ENCODE results near the gene NAPEPLD. TPM values are rescaled to one million over a fixed set of nuclear protein-coding genes. Genes with fewer than 3 reads are reported as not detected.
"Not testable (repeated sequence)": the region's sequence is repeated elsewhere in the genome, so short reads cannot be mapped to it uniquely, and the experiment has no call there.

Gene NAPEPLD
- total RNA-seq, 3 donors from 2014 or later = 43.9 to 71.0 (median 45.9) TPM

DNA sequence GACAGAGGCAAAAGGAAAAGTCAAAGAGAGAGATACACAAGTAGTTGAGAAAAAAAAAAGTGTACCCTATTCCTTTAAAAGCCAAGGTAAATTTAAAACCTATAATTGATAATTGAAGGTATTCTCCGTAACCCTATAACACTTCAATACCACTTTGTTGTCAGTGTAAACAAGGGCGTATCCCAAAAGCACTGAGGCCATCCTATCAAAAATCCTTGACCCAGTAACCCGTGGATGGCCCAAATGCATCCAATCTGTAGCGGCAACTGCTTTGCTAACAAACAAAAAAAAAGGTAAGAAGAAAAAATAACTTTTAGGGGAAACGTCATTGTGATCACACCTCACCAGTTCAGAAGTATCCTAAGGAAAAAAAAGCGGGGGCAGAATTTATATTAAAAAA lies 5.1 kb upstream of the NAPEPLD start:
- TF ChIP-seq, protein P1, sequence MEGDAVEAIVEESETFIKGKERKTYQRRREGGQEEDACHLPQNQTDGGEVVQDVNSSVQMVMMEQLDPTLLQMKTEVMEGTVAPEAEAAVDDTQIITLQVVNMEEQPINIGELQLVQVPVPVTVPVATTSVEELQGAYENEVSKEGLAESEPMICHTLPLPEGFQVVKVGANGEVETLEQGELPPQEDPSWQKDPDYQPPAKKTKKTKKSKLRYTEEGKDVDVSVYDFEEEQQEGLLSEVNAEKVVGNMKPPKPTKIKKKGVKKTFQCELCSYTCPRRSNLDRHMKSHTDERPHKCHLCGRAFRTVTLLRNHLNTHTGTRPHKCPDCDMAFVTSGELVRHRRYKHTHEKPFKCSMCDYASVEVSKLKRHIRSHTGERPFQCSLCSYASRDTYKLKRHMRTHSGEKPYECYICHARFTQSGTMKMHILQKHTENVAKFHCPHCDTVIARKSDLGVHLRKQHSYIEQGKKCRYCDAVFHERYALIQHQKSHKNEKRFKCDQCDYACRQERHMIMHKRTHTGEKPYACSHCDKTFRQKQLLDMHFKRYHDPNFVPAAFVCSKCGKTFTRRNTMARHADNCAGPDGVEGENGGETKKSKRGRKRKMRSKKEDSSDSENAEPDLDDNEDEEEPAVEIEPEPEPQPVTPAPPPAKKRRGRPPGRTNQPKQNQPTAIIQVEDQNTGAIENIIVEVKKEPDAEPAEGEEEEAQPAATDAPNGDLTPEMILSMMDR (IDR thresholded peaks at IDR 0.05) = no peak
- intact Hi-C loops (cut with DNase I, micrococcal nuclease) = no loop called here
- H3K4me3 ChIP-seq = no peak overlapping the region
- ATAC-seq = no peak
- no peaks in the 10 kb centered on the region for H3K9me3 ChIP-seq
- no peak for DNase-seq
- no peaks in the 10 kb centered on the region for H3K36me3 ChIP-seq (ENCODE audit: low read depth)
- H3K4me1 ChIP-seq (ENCODE audit: low read depth) = peaks cover 21% of the 10 kb centered on the region

DNA sequence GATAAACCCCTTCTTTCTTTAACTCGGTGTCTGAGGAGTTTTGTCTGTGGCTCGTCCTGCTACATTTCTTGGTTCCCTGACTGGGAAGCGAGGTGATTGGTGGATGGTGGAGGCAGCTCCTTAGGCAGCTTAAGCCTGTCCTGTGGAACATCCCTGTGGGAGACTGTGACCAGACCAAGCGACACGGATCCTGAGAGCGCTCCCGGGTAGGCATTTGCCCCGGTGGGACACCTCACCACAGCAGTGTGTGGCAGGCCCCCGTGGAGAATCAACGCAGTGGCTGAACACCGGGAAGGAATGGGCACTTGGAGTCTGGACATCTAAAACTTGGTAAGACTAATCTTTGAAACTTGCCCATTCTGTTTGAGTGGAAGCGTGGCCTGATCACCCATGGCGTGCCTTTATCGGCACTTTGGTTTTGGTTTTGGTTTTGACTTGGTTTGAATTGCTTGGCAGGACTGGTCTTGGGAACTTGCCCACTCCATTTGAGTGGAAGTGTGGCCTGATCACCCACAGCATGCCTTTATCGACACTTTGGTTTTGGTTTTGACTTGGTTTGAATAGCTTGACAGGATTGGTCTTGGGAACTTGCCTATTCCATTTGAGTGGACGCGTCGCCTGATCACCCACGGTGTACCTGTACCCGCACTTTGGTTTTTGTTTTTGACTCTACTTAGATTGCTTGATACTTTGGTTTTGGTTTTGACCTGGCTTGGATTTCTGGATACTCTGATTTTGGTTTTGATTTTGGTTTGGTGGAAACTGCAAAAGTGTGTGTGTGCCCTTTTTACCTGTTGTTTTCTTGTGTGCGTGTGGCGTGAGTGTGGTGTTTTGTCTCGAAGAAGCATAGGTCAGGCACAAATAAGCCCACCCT lies 4.1 kb upstream of the NAPEPLD start:
- intact Hi-C loops (cut with DNase I, micrococcal nuclease); H3K9me3 ChIP-seq; ATAC-seq; H3K36me3 ChIP-seq (ENCODE audit: low read depth); H3K4me3 ChIP-seq: not testable (repeated sequence)
- peaks cover 21% of the 10 kb centered on the region for H3K4me1 ChIP-seq (ENCODE audit: low read depth)
- DNase-seq = peak in 1 of 3 donors; percentile 47

DNA sequence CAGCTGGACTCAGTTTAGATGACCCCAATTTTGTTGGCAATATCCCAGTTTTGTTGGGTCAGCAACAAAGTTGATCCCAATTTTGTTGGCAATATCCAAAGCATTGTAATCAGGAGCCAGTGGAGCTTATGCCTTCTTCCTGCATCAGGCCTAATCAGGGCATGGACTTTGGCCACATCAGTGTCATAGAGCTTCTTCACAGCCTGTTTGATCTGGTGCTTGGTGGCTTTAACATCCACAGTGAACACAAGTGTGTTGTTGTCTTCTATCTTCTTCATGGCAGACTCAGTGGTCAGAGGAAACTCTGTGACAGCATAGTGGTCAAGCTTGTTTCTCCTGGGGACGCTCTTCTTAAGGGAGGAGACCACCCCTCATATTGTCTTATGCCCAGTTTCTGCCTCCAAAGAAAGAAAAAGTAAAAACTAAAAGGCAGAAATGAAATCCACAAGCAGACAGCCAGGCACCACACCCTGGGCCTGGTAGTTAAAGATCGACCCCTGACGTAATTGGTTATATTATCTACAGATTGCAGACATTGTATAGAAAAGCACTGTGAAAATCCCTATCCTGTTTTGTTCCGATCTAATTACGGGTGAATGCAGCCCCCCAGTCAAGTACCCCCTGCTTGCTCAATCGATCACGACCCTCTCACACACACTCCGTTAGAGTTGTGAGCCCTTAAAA lies 3.2 kb upstream of the NAPEPLD start:
- DNase-seq (peak in 1 of 3 donors; percentile 79), ATAC-seq (peak; percentile 22)
- H3K36me3 ChIP-seq (ENCODE audit: low read depth); H3K9me3 ChIP-seq; intact Hi-C loops (cut with DNase I, micrococcal nuclease); H3K4me3 ChIP-seq: not testable (repeated sequence)
- H3K4me1 ChIP-seq (ENCODE audit: low read depth) = peaks cover 21% of the 10 kb centered on the region

DNA sequence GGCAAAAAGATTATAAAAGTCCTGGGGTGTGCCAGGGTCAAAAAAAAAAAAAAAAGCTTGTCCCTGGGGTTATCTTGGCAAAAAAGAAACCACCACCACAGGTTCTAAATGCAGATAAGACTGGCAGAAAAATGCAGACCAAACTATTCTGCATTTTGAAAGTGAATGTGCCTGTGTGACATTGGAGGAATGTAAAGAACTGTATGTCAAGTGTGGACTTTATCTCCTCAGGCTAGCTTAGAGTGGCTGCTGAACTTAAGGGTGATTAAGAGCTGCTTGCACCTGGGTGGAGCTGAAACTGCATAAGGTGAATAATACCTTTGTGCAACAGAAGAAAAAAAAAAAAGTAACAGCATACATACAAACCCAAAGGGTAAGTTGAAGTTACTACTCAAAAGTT lies 1.3 kb upstream of the NAPEPLD start:
- Histone ChIP-seq H3K4me1 (ENCODE audit: low read depth) (peaks cover 29% of the 10 kb centered on the region), H3K36me3 (ENCODE audit: low read depth) (no peaks in the 10 kb centered on the region), H3K4me3 (no peak overlapping the region), H3K9me3 (no peaks in the 10 kb centered on the region)
- ATAC-seq = peak; percentile 62
- intact Hi-C loops (cut with DNase I, micrococcal nuclease) = no loop called here
- TF ChIP-seq, protein P1 (IDR thresholded peaks at IDR 0.05) = no peak
- peak in 1 of 3 donors; percentile 69 for DNase-seq

DNA sequence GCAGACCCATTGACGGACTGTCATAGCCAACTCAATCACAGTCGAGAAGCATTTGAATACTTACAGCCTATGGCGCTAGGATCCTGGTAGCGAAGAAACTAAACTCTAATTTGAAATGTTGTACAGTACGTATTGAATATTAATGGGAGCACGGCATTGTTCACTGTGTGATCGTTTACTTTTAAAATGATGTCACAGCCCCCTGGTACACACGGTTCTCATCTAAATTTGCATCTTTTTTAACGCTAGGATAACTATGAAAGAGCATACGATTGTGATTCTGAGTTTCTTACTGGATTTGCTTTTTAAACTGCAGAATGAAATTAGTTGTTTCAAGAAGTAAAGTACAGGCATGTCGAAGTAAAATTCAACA lies 895 bp upstream of the NAPEPLD start:
- DNase-seq (no peak), ATAC-seq (peak; percentile 0)
- Histone ChIP-seq H3K4me1 (ENCODE audit: low read depth) (peaks cover 33% of the 10 kb centered on the region), H3K9me3 (no peaks in the 10 kb centered on the region), H3K4me3 (peak overlapping the region; percentile 42), H3K36me3 (ENCODE audit: low read depth) (no peaks in the 10 kb centered on the region)
- TF ChIP-seq, protein P1 (IDR thresholded peaks at IDR 0.05) = no peak
- intact Hi-C loops (cut with DNase I, micrococcal nuclease) = no loop called here

DNA sequence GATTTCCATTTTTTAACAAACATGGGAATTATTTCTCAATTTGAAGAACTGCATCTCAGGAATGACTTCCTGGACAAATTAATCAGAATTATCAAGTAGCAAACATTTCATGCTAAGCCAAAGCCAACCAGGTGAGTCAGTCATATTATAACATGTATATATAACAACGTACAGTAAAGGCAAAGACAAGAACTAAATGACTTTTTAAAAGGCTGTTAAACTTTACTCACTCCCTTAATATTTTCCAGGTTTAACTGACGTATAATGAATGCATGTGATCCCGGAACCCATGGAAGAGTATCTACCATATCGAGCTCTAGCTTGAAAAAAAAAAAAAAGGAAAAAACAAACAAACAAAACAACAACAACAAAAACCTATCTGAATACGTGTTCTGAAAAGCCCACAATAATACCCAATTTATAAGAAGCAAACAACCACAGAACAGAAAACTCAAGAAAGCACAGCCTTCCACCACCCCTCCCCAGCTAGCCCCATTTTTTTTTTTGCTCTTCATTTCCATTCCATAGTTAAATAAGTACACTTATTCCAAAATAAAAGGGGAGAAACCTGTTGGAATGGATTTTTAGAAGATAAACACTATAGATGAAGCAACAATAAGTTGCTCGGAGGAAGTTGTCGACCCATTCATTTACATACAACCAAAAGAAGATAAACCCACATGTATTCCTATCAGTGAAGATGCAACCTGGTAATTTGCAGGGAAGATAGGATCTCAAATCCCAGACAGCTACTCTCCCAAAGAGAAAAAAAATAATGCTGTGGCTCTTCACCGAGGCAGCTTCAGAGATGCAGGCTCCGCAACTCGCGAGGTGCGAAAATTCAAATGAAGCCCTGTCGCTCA lies 537 bp downstream of the NAPEPLD start:
- H3K4me3 ChIP-seq = peak overlapping the region; percentile 42
- no peaks in the 10 kb centered on the region for H3K9me3 ChIP-seq
- ATAC-seq (no peak), DNase-seq (no peak)
- peaks cover 45% of the 10 kb centered on the region for H3K4me1 ChIP-seq (ENCODE audit: low read depth)
- intact Hi-C loops (cut with DNase I, micrococcal nuclease) = no loop called here
- TF ChIP-seq, protein P1 (IDR thresholded peaks at IDR 0.05) = no peak
- no peaks in the 10 kb centered on the region for H3K36me3 ChIP-seq (ENCODE audit: low read depth)

DNA sequence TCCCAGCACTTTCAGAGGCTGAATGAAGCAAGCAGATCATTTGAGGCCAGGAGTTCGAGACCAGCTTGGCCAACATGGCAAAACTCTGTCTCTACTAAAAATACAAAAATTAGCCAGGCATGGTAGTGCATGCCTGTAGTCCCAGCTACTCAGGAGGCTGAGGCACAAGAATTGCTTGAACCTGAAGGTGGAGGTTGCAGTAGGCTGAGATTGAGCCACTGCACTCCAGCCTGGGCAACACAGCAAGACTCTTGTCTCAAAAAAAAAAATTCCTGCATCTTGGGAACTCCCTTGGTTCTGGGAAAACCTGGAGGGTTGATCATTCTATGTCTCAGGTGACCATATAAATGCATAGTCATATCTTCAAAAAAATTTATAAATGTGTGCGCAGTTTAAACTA lies 4.1 kb downstream of the NAPEPLD start:
- intact Hi-C loops (cut with DNase I, micrococcal nuclease); H3K36me3 ChIP-seq (ENCODE audit: low read depth); ATAC-seq; H3K4me3 ChIP-seq; DNase-seq; H3K9me3 ChIP-seq: not testable (repeated sequence)
- peaks cover 34% of the 10 kb centered on the region for H3K4me1 ChIP-seq (ENCODE audit: low read depth)

All from mucosa of descending colon (tissue), 3 donors.